ENCODE data around the gene MAP3K5.
"Not testable (repeated sequence)": the region's sequence is repeated elsewhere in the genome, so short reads cannot be mapped to it uniquely, and the experiment has no call there.

Gene MAP3K5

GRCh38 chr6:136792095-136792409, 225 bp downstream of the MAP3K5 start:
- DNase-seq, result no peak

- peak; percentile 51 for DNase-seq
These were observed 782 bp downstream of the MAP3K5 start for GRCh38 chr6:136791296-136792094.

DNA sequence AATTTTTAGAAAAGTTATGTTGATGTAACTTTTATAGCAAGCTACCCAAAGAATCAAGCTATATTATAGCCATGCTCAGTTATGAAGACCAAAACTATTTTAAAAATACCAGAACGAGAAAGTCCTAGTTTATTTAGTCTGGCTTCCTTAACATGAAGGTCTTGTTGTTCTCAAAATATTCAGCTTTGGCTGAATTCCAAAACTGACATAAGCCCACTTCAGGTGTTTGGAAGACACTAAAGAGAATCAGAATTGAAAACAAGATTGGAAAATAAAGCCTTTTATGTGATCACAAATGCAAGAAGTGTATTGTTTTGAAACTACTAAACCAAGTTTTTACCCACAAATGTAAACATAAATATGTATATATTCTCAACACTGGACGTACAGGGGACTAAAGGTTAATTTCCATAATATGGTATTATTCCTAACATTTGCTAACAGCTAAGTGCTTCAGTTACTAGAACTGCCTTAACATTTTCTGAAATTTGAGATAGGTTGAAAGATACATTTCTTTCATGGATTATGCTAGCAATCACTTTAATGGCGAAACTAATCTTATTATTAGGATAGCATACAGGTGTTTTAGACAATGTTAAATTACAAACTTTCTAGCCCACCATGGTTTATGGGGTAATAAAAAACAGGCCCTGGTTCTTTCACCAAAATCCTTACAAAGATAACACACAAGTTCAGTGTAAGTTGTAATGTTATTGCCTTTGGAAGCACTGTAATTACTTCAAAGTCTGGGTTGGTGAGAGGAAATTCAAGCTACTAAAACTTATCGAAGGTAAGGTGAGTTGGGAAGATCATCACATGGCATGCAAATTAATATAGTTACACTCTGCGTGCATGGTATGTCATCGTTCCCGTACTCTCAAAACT, 1.6 kb downstream of the MAP3K5 start:
- DNase-seq, result no peak

DNA sequence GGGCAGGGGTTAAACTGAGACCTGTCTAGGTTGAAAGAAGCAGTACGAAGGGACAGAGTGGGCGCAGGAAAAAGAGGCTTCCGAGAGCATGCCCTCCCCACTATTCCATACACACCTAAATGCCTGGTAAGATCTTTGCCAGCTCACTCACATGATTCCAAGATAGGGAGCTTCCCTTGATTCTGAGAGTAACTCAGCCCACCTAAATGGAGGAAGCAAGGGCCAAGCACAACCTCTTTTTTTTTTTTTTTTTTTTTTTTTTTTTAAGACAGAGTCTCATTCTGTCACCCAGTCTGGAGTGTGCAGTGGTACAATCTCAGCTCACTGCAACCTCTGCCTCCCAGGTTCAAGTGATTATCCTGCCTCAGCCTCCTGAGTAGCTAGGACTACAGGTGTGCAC, 2.8 kb downstream of the MAP3K5 start:
- not testable (repeated sequence) for DNase-seq

- no peak for DNase-seq
These were observed 4.0 kb downstream of the MAP3K5 start for GRCh38 chr6:136788069-136788902.

- DNase-seq, result no peak
These were observed 4.6 kb downstream of the MAP3K5 start for GRCh38 chr6:136787726-136788068.

- no peak for DNase-seq
These were observed 5.6 kb downstream of the MAP3K5 start for GRCh38 chr6:136786658-136787057.

- DNase-seq, result peak; percentile 48
These were observed 7.1 kb downstream of the MAP3K5 start for GRCh38 chr6:136784910-136785746.

GRCh38 chr6:136784271-136784664, 8.0 kb downstream of the MAP3K5 start:
- no peak for DNase-seq

GRCh38 chr6:136783495-136784270, 8.6 kb downstream of the MAP3K5 start:
- no peak for DNase-seq

- no peak for DNase-seq
These were observed 9.3 kb downstream of the MAP3K5 start for GRCh38 chr6:136783021-136783420.

DNA sequence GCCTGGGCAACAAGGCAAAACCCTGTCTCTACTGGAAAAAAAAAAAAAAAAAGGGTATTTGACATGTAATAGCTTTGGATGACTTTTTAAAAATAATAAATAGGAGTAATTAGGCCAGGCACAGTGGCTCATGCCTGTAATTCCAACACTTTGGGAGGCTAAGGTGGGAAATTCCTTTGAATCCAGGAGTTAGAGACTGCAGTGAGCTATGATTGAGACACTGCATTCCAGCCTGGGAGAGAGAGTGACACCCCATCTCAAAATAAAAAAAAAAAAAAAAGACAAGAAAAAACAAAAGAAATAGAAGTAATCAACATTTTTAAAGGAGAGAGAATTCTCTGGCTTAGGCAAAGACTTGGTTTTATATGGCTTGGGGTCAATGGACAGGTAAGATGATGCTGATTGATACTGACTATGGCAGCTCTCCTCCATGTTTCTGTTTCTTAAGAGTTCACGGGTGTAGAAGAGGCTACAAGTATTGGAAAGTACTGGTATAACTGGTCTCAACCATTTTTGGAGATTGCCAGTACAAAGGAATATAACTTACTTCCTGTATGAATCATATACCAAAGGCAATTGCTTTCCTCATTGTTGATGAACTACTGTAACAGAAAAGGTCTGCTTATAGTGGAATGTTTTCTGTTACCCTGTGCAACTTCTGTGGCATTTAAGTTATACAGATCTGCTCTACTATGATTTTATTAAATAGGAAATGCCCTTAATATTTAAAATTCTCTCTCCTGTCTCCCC, 10.1 kb downstream of the MAP3K5 start:
- no peak for DNase-seq

DNA sequence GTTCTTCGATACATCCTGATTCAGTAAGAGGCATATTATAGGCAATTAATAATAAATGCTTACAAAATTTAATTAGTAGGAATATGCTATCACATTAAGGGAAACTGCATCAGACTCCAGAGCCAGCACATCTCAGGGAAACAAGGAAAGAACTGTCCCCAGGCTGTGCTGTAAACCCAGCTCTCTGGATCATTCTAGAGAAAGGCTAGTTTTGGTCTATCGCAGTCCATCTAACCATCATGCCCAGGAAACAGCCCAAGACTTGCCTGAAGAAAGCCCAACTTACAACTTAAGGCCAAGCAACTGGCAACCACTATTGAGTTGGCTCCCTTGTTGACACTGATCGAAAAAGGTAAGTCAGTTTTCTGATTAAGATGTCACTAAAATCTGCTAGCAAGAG, 11.3 kb downstream of the MAP3K5 start:
- DNase-seq, result no peak

DNA sequence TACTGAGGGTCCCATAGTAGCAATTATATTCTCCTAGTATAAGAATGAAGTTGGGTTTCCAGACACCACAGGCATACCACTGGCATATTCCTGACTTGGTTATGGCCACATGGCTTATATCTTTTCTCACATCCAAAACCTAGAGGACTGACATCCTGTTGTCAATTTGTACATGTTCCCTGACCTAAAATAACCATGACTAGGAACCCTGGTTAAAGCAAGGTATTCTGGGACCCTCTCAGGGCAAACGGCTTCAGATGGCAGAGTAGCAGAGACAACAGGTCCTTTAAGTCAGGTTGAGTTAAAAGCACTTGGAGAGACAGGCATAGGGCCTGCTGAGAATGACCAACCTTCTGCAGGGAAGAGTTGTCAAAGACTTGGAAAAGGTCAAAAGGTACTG, 12.6 kb downstream of the MAP3K5 start:
- DNase-seq, result no peak

DNA sequence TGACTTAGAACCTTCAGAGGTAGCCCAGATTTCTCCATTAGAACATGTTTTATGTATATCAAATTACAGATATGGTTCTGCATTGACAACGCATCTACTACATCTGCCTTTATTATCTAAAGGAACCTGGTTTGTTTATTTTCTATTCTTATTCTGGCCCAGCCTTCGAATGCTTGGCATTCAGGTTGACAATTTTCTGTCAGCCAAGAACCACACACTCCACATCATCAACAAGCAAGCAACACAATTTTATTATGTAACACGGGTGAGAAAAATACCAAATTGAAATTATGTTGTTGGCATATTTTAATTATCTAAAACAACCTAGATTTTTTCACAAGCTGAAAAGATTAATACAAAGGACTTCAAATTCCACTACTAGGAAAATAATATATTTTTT, 14.6 kb downstream of the MAP3K5 start:
- DNase-seq, result no peak

GRCh38 chr6:136775548-136775947, 16.7 kb downstream of the MAP3K5 start:
- DNase-seq, result no peak

- DNase-seq, result no peak
These were observed 17.2 kb downstream of the MAP3K5 start for GRCh38 chr6:136775081-136775480.

GRCh38 chr6:136774228-136775041, 17.8 kb downstream of the MAP3K5 start:
- DNase-seq, result no peak

DNA sequence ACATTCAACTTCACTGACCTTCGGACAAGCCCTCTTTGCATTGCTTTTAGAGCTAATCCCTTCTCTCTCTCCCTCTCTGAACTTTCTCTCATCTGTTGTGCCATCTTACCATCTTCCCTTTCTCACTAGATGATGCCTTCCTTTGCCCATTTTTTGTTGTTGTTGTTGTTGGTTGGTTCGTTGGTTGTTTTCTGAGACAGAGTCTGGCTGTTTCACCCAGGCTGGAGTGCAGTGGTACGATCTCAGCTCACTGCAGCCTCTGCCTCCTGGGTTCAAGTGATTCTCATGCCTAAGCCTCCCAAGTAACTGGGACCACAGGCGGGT, 18.8 kb downstream of the MAP3K5 start:
- no peak for DNase-seq

Data from stimulated activated CD4-positive, alpha-beta T cell treated with anti-CD3 and anti-CD28 coated beads, Interleukin-1b, Interleukin-23, amount 100 ng/mL, for 48 hours (primary cell).